Measurements from ENCODE around the gene EML2.

The EML2 gene

GRCh38 chr19:45584332-45585157 is 54.7 kb downstream of the EML2 start, which contains the start of gene OPA3:
TSS of gene OPA3 (minus strand) at chr19:45584802. CDS start at chr19:45584764, 38 bp downstream.
- DNase-seq (ENCODE audit: low spot score) = peak; percentile 100

- no peak for DNase-seq (ENCODE audit: low spot score)
These were observed 57.6 kb downstream of the EML2 start for GRCh38 chr19:45581576-45581975.

GRCh38 chr19:45578861-45579260 is 60.3 kb downstream of the EML2 start:
- no peak for DNase-seq (ENCODE audit: low spot score)

- DNase-seq (ENCODE audit: low spot score) = no peak
These were observed 61.9 kb downstream of the EML2 start for GRCh38 chr19:45577111-45577905.

GRCh38 chr19:45576682-45577081 is 62.5 kb downstream of the EML2 start:
- DNase-seq (ENCODE audit: low spot score) = no peak

- DNase-seq (ENCODE audit: low spot score) = no peak
These were observed 64.0 kb downstream of the EML2 start for GRCh38 chr19:45575216-45575615.

GRCh38 chr19:45574526-45574925 is 64.7 kb downstream of the EML2 start:
- DNase-seq (ENCODE audit: low spot score) = no peak

GRCh38 chr19:45571457-45572220 is 67.6 kb downstream of the EML2 start:
- no peak for DNase-seq (ENCODE audit: low spot score)

- no peak for DNase-seq (ENCODE audit: low spot score)
These were observed 69.4 kb downstream of the EML2 start for GRCh38 chr19:45569619-45570421.

- no peak for DNase-seq (ENCODE audit: low spot score)
These were observed 70.5 kb downstream of the EML2 start for GRCh38 chr19:45568732-45569131.

GRCh38 chr19:45567609-45568008 is 71.6 kb downstream of the EML2 start:
- no peak for DNase-seq (ENCODE audit: low spot score)

GRCh38 chr19:45564131-45564780 is 74.9 kb downstream of the EML2 start:
- DNase-seq (ENCODE audit: low spot score) = no peak

GRCh38 chr19:45560686-45561085 is 78.5 kb downstream of the EML2 start:
- no peak for DNase-seq (ENCODE audit: low spot score)

GRCh38 chr19:45560038-45560437 is 79.2 kb downstream of the EML2 start:
- DNase-seq (ENCODE audit: low spot score) = no peak
